Urinary bladder (tissue), 4 donors: ENCODE data around the gene MAPK8. TPM values are rescaled to one million over a fixed set of nuclear protein-coding genes. Genes with fewer than 3 reads are reported as not detected.

Experiments
- DNase-seq: peaks from one replicate; pipeline ENCODE4 v3.0.0-alpha.2; 2015; ENCODE audit errors: extremely low spot score
- H3K27ac ChIP-seq: one replicate; pipeline ENCODE4 v1.5.1; 2013; ENCODE audit warnings: low read depth, mild to moderate bottlenecking, moderate library complexity
- H3K36me3 ChIP-seq: one replicate; pipeline ENCODE4 v1.6.1; 2013; ENCODE audit warnings: mild to moderate bottlenecking, moderate library complexity; ENCODE audit not compliant: insufficient read depth
- H3K4me1 ChIP-seq: one replicate; pipeline ENCODE4 v1.6.1; 2013; ENCODE audit warnings: mild to moderate bottlenecking, moderate library complexity; ENCODE audit not compliant: insufficient read depth
- H3K4me3 ChIP-seq: one replicate; pipeline ENCODE4 v1.5.1; 2013; ENCODE audit warnings: low read depth, low read length
- WGBS: extraction: QIAGEN DNeasy Blood & Tissue Kit; methylation state at CpG from one replicate; pipeline ENCODE4 v1.1.7; 2013; 5-methylcytosine and 5-hydroxymethylcytosine counted together
- polyA plus RNA-seq: library from polyadenylated mRNA; stranded (reverse); fragments of 200-250 nt; gene quantifications from one replicate; pipeline ENCODE4 v1.2.3, GENCODE V29; 2013
- total RNA-seq: library from RNA; depleted of rRNA; stranded (reverse); fragments of >200 nt; gene quantifications from one replicate; pipeline ENCODE4 v1.2.3, GENCODE V29; 2014
- donor health status: healthy with polysubstance abuse.
- donor health status: healthy.

The MAPK8 gene
- total and polyA plus RNA-seq, 2 donors: 23.1 to 151 TPM

DNA sequence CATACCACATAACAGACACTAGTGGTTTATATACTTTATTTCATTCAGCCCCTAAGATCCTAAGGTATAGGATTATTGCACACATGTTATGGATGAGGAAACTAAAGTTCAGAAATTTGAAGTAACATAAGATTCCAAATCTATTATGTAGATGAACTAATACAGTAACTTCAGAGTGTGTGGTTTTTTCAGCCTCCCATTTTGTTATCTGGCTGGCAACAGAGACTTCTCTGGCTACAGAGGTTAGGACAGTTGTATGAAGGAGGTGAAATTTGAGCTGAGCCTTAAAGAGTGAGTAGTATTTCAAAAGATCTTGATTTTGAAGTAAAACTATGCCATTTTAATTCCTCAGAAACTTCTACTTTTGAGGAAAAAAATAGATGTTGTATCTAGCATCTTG is 125.4 kb downstream of the MAPK8 start:
- no peak overlapping the region for H3K27ac ChIP-seq
- DNase-seq: no peak
- no peaks in the 10 kb centered on the region for H3K4me1 ChIP-seq
- peaks cover 4% of the 10 kb centered on the region for H3K36me3 ChIP-seq
- H3K4me3 ChIP-seq: no peak overlapping the region

DNA sequence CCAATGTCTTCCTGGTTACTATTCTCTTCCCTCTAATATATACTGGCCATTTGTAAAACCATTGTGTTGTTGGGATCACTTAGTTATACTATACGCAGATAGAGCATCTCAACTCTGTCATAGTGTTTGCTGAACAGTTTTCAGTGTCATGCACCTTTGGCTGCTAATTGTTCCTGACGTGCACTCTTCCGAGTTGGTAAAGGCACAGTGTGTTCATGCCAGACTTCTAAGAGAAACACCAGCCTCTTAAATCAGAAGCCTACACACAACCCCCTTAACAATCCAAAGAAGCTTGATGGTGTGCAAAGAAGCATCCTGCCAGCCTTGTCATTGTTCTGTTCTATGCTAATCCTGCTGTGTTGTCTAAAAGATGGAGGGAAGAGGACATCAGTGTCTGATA is 131.1 kb downstream of the MAPK8 start:
- WGBS: 91% methylated on average over 3 of the region's 3 CpGs
- no peaks in the 10 kb centered on the region for H3K4me1 ChIP-seq
- H3K4me3 ChIP-seq: no peak overlapping the region
- no peak for DNase-seq
- H3K36me3 ChIP-seq: no peaks in the 10 kb centered on the region
- no peak overlapping the region for H3K27ac ChIP-seq

DNA sequence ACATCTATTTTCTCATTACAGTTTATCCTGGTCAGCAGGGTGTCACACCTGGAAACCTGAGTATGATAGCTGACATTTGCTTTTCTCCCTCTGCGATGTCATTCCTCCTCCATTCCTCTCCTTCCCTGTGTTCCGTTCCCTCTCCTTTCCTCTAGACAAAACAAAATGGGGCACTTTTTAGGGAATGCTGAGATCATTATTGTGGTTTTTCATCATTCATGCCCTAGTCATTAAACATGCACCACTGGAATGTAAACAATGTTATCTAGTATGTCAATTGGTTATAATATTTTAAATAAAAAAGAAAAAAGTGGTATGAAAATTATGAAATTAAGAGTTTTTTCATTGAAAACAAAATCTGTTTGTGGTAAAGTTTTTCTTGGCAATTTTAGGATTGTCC is 132.6 kb downstream of the MAPK8 start:
- Histone ChIP-seq H3K27ac (no peak overlapping the region), H3K4me1 (no peaks in the 10 kb centered on the region)

DNA sequence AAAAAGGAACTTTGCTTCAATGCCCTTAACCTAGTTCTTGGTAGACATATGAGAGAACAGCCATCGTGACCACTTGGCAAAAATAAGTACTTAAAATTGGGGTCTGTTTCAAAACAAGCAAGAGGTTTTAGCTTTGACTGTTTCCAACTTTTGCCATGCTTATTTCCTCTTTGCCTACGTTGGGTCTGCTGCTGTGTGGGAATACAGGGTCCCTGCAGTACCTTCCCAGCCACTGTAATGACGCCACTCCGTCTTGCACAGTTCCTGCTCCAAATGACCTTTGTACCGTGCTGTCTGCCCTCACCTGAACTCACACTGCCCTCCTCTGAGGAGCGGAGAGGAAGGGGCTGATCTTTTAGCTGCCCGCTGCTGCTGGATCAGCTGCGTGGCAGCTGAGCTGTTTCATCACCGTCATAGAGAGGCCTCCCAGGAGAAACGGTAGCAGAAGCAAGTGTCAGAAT is 133.1 kb downstream of the MAPK8 start:
- H3K4me3 ChIP-seq: no peak overlapping the region
- H3K36me3 ChIP-seq: no peaks in the 10 kb centered on the region
- DNase-seq: no peak
- H3K27ac ChIP-seq: no peak overlapping the region
- H3K4me1 ChIP-seq: no peaks in the 10 kb centered on the region
- WGBS: 71% methylated on average over 10 of the region's 10 CpGs

More for the DNA sequence above, 132.6 kb downstream of the MAPK8 start:
- no peaks in the 10 kb centered on the region for H3K36me3 ChIP-seq
- no peak overlapping the region for H3K4me3 ChIP-seq
- WGBS: 82% methylated on average over 2 of the region's 2 CpGs
- DNase-seq: no peak

DNA sequence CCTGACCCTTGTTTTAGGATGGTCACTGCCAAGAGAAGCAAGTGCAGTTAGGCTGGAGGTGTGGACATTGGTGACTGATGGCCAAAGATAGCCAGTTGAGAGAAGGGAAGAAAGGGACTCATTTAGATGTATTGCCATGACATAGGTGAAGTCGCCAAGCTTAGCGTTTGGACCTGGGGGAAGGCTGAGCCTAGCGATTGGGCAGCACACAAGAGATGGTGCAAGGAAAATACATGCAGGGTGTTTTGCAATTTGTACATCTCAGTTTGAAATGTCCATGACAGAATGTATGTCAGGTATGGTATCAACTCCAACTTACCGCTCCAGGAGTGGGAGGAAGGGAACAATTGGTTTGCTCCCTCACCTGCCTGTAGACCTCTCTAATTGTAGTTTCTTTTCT is 134.3 kb downstream of the MAPK8 start:
- no peak overlapping the region for H3K27ac ChIP-seq
- no peak overlapping the region for H3K4me3 ChIP-seq
- DNase-seq: no peak
- no peaks in the 10 kb centered on the region for H3K4me1 ChIP-seq
- 97% methylated on average over 4 of the region's 4 CpGs for WGBS
- no peaks in the 10 kb centered on the region for H3K36me3 ChIP-seq

DNA sequence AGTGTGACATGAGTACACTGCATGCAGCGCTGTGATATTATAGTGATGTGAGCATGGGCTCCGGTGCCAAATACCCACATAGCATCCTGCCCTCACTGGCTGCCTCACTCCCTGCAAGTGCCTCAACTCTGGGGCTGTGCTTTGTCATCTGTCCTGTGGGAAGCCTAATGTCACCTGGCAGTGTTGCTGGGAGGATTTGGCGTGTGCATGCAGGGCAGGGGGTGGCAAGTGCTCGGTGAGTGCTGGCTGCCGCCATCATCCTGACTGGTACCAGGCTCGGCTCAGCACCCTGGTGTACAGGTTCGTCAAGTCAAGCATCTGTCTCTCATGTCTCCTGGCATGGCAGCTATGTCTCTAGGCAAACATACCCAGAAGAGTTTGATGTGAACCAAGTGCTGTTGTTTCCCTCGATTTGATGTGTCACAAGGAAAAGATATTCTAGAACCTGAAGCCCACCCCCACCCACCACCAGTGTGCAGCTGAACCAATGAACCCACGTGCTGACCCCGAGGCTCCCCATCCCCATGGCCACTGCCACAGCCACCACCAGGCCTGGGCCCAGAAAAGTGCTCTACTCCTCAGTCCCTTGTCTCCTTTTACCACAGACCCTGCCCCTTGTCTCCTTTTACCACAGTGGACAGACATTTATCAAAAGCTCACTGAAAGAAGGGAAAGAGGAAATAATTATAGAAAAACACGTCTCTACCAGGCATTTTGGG is 135.8 kb downstream of the MAPK8 start:
- no peak overlapping the region for H3K4me3 ChIP-seq
- 84% methylated on average over 11 of the region's 11 CpGs for WGBS
- no peak for DNase-seq
- H3K27ac ChIP-seq: no peak overlapping the region
- no peaks in the 10 kb centered on the region for H3K4me1 ChIP-seq
- no peaks in the 10 kb centered on the region for H3K36me3 ChIP-seq

DNA sequence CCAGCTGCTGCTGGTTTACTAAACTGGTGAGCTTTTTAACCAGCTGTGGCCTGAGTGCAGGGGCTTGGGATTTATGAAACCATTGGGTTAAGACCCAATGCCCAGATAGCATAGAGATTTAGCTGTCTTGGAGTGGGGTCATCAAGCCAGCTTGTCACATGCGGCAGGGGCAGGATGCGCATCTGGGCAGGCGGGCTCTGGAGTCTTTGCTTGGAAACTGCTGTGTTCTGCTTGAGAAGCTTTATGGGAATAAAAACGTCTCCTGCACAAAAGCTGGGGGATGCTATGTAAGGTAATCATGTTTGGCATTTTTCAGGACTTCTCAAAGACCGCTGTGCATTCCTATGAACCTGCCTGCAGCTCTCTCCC is 136.3 kb downstream of the MAPK8 start:
- Histone ChIP-seq H3K36me3 (no peaks in the 10 kb centered on the region), H3K4me3 (no peak overlapping the region), H3K4me1 (no peaks in the 10 kb centered on the region), H3K27ac (no peak overlapping the region)
- no peak for DNase-seq
- WGBS: 78% methylated on average over 5 of the region's 5 CpGs

DNA sequence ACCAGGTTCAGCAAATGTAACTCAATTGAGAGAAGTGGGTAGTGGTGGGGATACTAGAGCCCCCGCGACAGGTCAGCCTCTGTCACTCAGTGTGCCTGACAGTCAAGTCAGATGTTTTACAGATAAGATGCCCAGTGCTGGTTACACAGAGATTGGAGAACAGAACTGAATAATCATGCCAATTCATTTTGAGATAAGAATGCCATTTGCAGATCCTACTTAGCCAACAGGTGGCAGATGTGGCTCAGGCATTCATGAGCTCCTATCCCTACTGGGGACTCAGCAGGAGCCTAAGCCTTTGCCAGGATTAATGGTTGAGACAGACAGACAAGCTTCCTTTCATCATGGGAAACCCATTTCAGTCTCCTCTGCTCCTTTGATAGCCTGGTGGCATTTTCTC is 137.8 kb downstream of the MAPK8 start:
- WGBS: 56% methylated on average over 2 of the region's 2 CpGs
- H3K4me3 ChIP-seq: no peak overlapping the region
- no peaks in the 10 kb centered on the region for H3K36me3 ChIP-seq
- H3K27ac ChIP-seq: no peak overlapping the region
- H3K4me1 ChIP-seq: no peaks in the 10 kb centered on the region
- DNase-seq: no peak

DNA sequence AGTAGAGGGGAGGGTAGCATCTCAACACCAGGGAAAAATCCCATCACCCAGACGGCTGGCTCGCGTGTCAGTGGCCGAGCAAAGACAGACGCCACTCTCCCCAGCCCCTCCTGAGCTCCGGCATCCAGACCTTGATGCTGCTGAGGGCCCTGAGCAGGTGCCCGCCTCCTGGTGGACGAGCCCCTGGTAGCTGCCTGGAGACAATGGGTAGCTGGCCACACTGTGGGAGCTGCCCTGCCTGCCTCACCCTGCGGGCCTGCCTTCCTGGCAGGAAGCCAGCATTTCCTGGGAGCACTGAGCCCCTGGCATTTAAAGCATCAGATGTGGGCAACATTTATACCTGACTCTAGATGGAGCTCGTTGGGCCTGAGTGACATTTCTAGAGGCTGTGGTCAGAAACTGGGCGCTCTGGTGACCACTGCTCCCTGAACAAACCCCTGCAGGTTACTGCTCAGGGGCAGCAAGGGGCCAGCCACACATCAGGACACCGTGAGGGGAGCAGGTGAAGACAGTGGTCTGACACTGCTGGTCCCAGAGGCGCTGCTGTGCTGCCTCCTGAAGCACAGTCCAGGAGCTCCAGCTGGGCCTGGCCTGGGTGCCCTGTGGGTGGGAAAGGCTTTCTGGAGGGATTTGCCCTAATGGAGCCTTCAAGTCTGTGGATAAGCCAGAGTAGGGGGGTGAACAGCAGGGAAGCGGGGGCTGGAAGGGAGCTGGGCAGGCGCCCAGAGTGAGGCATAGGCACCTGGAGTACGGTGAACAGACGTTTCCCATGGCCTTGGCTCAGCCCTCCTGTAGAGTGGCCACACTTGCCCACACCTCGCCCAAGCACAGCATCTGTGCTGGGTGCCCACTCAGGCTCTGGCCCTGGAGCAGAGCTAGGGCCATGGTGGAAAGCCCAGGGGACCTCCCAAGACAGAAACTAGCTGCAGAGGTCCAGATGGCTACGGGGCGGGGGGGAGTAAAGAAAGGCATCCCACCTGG is 138.7 kb downstream of the MAPK8 start:
- H3K36me3 ChIP-seq: no peaks in the 10 kb centered on the region
- no peak overlapping the region for H3K4me3 ChIP-seq
- DNase-seq: no peak
- WGBS: 80% methylated on average over 20 of the region's 20 CpGs
- H3K27ac ChIP-seq: no peak overlapping the region
- no peaks in the 10 kb centered on the region for H3K4me1 ChIP-seq

DNA sequence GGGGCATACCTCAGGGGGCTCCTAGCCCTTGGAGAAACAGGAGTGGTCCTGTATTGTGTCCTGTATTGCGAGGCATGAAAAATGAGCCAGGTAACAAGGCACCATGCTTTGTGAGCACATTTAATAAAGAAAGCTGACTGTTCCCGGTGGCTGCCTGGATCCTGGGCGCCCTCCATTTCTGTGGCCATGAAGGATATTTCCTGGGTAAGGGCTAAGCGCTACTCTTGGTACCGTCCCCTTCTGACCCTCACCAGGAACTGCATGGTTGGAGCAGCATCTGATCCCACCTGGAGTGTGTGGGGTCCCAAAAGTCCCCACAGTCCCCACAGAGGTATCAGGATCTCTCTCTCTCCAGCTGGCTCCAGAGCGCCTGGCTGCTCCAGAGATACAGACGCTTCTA is 139.5 kb downstream of the MAPK8 start:
- H3K27ac ChIP-seq: no peak overlapping the region
- H3K4me1 ChIP-seq: no peaks in the 10 kb centered on the region
- no peak for DNase-seq
- 84% methylated on average over 7 of the region's 7 CpGs for WGBS
- H3K36me3 ChIP-seq: no peaks in the 10 kb centered on the region
- no peak overlapping the region for H3K4me3 ChIP-seq

DNA sequence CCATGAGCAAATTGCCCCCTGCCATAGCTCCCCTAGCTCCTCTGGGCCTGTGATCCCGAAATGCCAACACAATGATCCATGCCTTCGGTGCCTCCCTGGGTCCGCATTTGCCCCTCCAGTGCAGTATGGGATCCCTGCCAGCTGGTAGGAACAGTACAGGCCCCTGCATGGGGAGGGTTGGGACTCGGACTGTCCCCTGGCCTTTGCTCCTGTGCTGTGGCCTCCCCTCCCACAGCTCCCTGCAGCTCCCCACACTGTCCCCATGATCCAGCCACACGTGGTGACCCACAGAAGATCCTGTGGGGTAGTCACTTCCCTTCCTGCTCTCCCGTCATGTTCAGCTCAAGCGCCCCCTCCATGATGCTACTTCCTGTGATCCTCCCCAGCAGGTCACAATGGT is 140.3 kb downstream of the MAPK8 start:
- Histone ChIP-seq H3K4me1 (no peaks in the 10 kb centered on the region), H3K4me3 (no peak overlapping the region), H3K27ac (no peak overlapping the region), H3K36me3 (no peaks in the 10 kb centered on the region)
- DNase-seq: no peak
- WGBS: 91% methylated on average over 7 of the region's 7 CpGs

DNA sequence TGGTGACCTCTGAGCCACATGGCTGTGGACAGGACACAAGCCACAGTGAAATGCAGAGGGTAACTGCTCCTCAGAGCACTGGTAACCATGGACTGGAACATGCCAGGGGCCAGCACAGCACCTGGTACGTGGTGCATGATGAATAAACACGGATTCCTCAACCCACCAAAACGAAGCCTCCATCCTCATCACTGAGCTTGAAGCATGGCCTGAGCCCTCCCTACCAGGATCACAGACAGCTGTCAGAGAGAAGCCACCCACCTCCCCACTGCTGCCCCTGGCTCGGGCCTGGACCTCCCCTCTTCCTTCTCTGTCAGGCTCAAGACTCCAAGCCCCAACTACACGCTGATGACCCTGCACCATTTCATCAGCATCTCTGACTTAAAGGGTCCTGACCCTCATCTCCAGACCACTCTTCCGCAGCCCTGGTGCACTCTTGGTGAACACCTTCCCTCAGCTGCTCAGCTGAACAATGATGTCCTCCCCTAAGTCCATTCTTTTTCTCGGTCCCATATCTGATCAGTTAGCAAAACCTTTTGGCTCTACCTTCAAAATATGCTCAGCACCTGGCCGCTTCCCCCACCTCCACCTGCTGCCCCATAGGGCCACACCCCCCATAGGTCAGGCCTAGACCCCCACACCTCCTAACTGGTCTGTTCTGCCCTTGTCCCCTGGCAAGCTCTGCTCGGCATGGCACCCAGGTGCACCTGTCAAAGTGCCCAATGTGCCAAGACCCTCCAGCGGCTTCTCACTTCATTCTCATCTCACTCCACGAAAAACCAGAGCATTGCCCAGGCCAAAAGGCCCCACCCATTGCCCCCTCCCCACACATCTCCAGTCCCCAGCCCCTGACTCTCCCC is 141.1 kb downstream of the MAPK8 start:
- Histone ChIP-seq H3K27ac (no peak overlapping the region), H3K4me3 (no peak overlapping the region), H3K4me1 (no peaks in the 10 kb centered on the region), H3K36me3 (no peaks in the 10 kb centered on the region)
- DNase-seq: no peak
- 94% methylated on average over 11 of the region's 11 CpGs for WGBS

DNA sequence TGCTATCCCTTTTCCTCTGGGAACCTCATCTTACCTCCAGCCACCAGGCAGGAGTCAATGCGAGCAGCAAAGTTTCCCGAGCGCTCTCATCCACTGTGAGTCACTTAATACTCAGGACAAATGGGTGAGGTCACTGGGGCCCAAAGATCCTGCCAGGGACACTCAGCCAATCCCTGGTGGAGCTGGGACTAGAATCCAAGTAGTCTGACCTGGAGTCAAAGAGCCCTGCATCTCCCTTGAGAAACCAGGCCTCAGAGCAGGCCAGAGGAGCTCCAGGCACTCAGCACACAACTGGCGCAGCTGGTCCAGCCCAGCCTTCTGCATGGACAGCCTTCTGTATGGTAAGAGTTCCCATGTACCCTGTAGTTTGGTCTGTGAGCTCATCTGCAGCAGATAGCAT is 142.3 kb downstream of the MAPK8 start:
- no peak for DNase-seq
- no peak overlapping the region for H3K27ac ChIP-seq
- 97% methylated on average over 4 of the region's 4 CpGs for WGBS
- no peaks in the 10 kb centered on the region for H3K4me1 ChIP-seq
- no peak overlapping the region for H3K4me3 ChIP-seq
- no peaks in the 10 kb centered on the region for H3K36me3 ChIP-seq
